T1000 (cell line): ENCODE data around the gene ZNF497.
"Not testable (repeated sequence)": the region's sequence is repeated elsewhere in the genome, so short reads cannot be mapped to it uniquely, and the experiment has no call there.

Source experiments
- DNase-seq: peaks from one replicate; lab custom pipeline; 2025; ENCODE audit warnings: mixed read lengths; lab: John Stamatoyannopoulos, UW

The ZNF497 gene

DNA sequence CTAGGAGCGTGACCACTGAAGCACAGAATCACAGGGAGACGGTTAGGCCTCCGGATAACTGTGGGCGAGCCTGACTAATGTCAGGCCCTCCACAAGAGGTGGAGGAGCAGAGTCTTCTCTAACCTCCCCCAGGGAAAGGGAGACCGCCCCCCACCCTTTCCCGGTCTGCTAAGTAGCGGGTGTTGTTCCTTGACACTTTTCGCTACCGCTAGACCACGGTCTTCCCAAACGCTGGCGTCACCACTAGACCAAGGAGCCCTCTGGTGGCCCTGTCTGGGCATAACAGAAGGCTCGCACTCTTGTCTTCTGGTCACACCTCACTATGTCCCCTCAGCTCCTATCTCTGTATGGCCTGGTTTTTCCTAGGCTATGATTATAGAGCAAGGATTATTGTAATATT lies 51.9 kb downstream of the ZNF497 start:
- not testable (repeated sequence) for DNase-seq

DNA sequence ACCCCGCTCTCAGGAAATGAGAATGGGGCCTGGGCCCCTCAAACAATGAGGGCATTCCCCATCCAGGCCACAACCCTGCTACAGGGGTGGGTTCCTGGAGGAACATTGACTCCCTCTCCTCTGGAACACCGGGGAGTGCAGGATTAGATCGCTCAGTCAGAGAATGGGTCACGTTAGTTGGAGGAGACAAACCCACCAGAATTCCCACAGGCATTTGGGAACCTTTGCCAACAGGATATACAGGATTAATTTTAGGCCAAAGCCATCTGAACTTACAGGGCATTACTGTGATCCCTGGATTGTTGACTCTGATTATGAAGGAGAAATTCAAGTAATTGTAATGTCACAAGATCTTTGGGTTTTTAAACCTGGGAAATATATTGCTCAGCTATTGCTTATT lies 54.8 kb downstream of the ZNF497 start:
- no peak for DNase-seq

DNA sequence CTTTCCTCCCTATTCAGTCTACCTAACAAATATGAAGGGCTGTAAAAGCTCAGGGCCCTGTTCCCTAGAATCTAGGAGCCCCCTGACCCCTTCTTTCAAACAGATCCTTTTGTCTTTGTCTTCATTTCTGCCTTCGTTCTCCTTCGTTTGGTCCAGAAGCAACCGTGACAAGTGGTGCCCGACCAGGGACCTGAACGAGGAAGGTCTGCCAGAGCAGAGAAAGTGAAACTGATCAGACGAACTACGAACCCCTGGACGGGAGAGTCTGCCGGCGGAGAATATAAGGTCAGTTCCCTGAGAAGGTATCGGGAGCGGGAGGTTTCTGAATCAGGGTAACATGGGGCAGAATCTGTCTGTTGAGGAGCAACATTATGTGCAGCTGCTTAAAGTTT lies 56.6 kb downstream of the ZNF497 start:
- DNase-seq, result no peak

DNA sequence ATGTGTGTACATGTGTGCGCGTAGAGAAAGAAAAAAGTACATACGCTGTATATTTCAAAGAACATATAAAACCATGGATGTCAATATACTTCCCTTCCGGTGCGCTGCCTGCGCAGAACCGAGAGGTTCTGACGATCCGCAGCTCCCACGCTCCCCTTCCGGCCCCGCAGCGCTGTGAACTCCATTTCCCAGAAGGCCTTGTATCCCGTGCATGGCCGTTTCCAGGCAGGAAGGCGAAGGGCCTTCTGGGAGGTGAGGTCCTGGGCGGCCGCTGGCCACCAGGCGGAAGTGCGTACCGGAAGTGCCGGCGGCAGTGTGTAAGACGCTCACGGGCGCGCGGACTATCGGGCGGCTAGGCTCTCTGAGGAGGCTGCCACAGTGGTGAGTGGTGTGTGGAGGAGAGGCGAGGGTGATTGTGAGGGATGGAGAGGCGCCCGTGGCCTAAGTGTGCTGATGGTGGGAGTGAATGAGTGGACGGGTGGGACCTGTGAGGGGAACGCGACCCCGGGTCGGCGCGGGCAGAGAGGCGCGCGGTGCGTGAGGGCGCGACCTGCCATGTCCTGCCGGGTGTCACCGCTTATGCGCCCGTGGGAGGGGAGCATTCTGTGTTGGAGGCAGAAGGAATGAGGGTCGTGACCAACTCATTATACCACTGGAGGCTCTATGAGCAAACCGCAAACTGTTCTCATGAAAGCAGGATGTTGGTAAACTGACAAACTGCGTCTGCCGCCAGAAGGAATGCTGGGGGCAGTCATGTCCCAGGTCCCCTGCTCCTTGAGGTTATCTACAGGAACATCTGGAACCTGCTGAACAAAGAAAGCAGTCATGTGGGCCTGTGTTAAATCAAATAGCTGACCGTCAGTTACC lies 57.3 kb downstream of the ZNF497 start, which contains the start of gene ERVK3-1:
Gene ERVK3-1 (plus strand): TSS at position 313 of the 867 bp plus-strand sequence. CDS start 6,792 bp downstream, outside the sequence.
- peak; percentile 82 for DNase-seq

DNA sequence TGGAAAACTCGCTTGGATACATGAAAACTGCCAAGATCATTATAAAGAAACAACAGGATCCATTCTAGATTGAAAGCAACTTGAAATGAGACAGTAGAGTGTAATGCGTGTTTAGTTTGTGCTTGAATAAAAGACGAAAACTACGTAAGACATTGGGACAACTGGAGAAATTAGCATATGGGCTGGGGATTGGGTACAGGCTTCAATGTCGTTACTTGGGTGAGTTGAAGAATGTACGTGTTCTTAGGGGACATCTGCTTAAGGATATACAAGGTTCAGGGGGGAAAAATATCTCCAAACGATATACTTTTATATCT lies 57.8 kb downstream of the ZNF497 start:
- no peak for DNase-seq
